RWPE1 (cell line): ENCODE measurements around the gene SLC30A1.
A peak's percentile ranks its signal among the peaks of the same experiment; 100 is the strongest.

ENCODE experiments used
- CTCF ChIA-PET: fragments of 350-600 bp; sonication (Branson Sonifier 250); formaldehyde crosslinking; extraction: SDS; loops from one replicate; lab custom pipeline; 2021; lab: Yijun Ruan, JAX
- POLR2A ChIA-PET: fragments of 400-600 bp; formaldehyde crosslinking; extraction: SDS; loops from one replicate; lab custom pipeline; 2020; ENCODE audit warnings: antibody characterized with exemption; ENCODE audit not compliant: low non-redundant PET; lab: Yijun Ruan, JAX
- DNase-seq: peaks from one replicate; pipeline ENCODE4 v3.0.0; 2012; ENCODE audit warnings: low spot score
- H3K27ac ChIP-seq: fragments of 450-650 bp; 2 replicates; pipeline ENCODE4 v1.5.1; 2017
- TF ChIP-seq, protein P1 (sequence below): fragments of 450-650 bp; conservative IDR thresholded peaks from 2 replicates; pipeline ENCODE4 v1.5.1; 2017; ENCODE audit warnings: low read depth, mild to moderate bottlenecking

The SLC30A1 gene

DNA sequence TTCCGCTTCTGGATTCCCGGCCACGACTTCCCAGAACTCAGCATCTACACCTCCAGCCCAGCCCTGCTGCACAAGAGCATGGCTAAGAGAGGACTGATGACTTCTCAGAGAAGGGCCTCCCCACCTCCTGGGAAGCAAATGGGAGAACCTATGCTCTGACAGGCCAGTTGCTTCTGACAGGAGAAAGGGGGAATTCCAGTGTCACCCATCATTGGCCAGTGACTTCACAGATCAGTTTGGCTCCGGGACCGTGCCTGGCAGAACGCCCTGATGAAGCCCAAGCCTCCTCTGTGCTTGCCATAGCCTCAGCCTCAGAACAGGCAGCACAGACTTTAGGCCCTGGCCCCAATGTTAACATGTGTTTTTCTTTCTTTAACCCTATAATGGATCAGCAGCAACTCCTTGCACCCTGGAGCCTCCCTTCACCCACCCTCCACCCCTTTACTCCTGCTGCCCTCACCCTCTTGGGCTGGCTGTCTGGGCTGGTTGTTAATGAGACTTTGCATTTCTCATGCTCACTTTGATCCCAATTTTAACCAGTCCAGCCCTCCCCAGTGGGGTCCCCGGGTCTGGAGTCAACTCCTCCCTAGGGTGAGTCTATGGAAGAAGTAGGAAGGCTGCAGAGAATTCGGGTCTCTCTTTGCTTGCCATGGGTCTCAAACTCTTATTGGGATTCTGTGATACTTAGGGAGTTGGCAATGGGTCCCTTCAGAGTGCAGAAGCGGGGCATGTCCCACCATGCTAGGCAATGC lies 42.7 kb upstream of the SLC30A1 start:
- ChIA-PET CTCF (no interaction called here), POLR2A (no interaction called here)
- TF ChIP-seq, protein P1, sequence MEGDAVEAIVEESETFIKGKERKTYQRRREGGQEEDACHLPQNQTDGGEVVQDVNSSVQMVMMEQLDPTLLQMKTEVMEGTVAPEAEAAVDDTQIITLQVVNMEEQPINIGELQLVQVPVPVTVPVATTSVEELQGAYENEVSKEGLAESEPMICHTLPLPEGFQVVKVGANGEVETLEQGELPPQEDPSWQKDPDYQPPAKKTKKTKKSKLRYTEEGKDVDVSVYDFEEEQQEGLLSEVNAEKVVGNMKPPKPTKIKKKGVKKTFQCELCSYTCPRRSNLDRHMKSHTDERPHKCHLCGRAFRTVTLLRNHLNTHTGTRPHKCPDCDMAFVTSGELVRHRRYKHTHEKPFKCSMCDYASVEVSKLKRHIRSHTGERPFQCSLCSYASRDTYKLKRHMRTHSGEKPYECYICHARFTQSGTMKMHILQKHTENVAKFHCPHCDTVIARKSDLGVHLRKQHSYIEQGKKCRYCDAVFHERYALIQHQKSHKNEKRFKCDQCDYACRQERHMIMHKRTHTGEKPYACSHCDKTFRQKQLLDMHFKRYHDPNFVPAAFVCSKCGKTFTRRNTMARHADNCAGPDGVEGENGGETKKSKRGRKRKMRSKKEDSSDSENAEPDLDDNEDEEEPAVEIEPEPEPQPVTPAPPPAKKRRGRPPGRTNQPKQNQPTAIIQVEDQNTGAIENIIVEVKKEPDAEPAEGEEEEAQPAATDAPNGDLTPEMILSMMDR = no peak
- H3K27ac ChIP-seq = no peak overlapping the region
- no peak for DNase-seq

DNA sequence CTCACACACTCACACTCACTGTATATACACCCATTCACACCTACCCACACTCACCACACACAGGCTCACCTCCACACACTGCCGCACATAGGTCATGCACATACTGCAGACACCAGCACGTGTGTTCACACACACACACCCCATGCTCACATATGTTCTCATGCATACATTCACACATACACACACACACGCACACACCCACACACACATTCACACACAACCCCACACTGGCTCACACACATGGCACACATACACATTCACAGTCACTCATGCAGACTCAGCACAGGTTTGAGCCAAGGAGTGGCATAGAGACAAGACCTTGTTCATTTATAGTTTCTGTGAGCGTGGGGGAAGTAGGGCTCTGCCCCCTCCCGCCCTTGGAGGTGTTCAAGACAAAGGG lies 41.1 kb upstream of the SLC30A1 start:
- H3K27ac ChIP-seq = no peak overlapping the region
- ChIA-PET CTCF (no interaction called here), POLR2A (no interaction called here)
- TF ChIP-seq, protein P1 = no peak
- no peak for DNase-seq

DNA sequence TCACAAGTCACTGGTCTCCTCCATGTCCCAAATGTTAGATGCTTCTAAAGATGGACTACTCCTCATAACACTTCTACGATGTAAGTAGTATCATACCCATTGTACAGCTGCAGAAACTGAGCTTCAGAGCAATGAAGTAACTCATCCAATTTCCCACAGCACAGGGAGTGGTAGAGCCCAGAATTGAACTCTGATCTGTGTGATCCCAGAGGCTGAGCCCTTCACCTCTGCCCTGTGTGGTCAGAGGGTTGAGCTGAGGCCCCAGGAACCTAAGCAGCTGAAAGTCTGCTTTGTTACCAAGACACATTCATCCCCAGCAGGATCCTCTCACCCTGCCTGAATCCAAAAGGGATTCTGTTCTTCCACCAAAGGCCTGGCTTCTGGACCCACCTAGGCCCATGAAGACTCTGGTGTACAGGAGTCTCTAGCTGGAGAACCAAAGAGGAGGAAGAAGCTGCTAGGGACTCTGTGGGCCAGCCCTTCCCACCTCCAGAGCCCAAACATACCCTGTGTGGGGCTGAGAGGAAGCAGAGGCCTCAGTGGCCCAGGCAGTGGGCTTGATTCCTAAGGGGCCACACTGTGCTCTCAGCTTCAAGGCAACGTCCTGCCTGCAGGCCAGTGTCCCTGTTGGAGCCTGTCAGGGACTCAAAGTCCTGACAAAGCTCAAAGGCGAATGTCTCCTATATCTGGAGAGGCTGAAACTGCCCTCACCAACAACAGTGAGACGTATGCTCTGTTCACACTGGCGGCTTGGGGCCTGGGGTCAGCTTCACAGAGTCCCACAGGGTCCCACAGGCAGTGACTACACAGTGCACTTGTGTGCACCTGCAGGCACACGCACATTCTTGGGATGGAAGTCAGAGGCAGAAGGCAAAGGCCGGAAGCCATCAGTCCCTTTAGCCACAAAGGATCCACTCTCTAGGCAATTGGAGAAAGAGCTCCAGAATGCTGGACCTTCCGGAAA lies 40.4 kb upstream of the SLC30A1 start:
- POLR2A ChIA-PET = no interaction called here
- TF ChIP-seq, protein P1 = no peak
- CTCF ChIA-PET = no interaction called here
- no peak for DNase-seq
- H3K27ac ChIP-seq = 0 out of 2 replicates have a peak overlapping the region, but pooled peaks have one; percentile 4

DNA sequence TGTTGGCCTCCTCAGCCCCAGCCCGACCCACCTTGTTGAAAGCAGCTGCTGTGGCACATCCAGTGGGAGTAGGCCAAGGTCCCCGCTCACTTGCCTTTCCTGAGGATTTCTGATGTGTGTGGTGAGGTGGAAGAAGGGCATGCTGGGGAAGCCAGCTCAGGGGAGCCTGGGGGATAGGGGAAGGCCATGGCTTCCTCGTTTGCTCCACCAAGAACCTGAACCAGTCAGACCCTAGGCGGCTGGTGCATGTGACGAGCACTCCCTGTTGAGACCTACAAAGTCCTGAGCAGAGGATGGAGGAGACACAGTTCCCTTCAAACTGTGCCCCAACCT lies 38.0 kb upstream of the SLC30A1 start:
- TF ChIP-seq, protein P1 = no peak
- ChIA-PET POLR2A (no interaction called here), CTCF (no interaction called here)
- no peak for DNase-seq
- H3K27ac ChIP-seq = no peak overlapping the region

DNA sequence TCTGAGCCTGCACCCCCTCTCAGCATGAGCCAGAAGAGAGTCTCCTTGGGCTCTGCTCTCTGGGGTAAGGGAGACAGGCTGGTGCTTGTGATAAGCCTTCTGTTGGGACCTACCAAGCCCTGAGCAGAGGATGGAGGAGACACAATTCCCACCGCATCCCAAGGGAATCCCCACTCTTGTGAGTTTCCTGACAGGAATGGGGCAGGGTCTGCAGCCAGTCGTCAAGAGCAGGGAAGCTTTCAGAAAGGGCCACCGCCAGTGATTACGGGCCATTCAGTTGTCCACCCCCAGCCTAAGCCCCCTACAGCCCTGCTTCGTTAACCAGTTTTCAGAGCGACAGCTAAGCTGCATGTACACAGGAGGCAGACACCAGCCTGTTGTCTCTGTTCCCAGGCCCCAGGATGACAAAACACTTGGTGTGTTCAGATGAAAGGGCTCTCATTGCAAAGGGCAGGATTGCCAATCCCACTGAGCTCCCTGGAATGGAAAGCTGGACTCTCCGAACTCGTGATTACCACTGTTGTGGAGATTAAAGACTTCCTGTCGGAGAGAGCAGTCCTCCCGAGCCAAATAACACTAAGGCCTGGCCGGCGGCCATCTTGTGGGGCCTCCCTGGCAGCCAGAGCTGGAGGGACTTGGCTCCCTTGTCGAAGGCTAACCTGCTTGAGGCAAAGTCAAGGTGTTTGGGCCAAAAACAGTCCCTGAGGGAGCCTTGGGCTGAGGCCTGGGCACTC lies 37.4 kb upstream of the SLC30A1 start:
- POLR2A ChIA-PET = no interaction called here
- DNase-seq = no peak
- CTCF ChIA-PET = no interaction called here
- H3K27ac ChIP-seq = no peak overlapping the region
- TF ChIP-seq, protein P1 = no peak

DNA sequence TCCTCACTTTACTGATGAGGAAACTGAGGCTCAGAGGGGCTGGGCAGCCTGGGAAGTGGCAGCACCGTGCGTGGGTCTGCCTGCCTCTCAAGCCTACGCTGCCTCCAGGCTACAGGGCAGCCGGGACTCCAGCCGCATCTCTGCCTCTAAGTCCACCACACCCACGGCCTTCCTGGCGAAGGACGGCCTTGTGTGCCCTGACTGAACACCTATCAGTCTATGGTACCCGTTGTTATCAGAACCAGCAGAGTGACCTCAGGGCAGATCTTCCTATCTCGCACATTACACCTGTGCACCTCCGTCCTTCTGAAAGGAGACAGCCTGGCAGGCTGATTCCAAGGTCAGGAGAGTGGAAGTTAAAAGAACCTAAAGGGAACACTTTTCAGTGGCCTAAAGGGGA lies 35.7 kb upstream of the SLC30A1 start:
- POLR2A ChIA-PET = no interaction called here
- no peak for DNase-seq
- CTCF ChIA-PET = no interaction called here
- TF ChIP-seq, protein P1 = no peak
- H3K27ac ChIP-seq = peak overlapping the region; percentile 79
